Fibroblast of pulmonary artery (primary cell): ENCODE results near the gene GPR137B.

ENCODE experiments used
- DNase-seq: peaks from one replicate; pipeline ENCODE4 v3.0.0-alpha.2; 2010; ENCODE audit warnings: low read depth
- H3K4me3 ChIP-seq: replicated peaks from 2 replicates; pipeline ENCODE4 v1.5.1; 2011; ENCODE audit warnings: low read depth, mild to moderate bottlenecking, control low read depth, low read length, moderate library complexity
- CTCF ChIP-seq: IDR thresholded peaks from 2 replicates; pipeline ENCODE4 v1.5.1; 2011; ENCODE audit warnings: mild to moderate bottlenecking, control low read depth, low read length, inconsistent platforms; ENCODE audit errors: missing control alignments

Gene GPR137B

GRCh38 chr1:236117710-236118109 is 24.6 kb upstream of the GPR137B start:
- H3K4me3 ChIP-seq: no peak overlapping the region
- TF ChIP-seq CTCF: no peak
- DNase-seq: no peak

GRCh38 chr1:236119943-236120484 is 22.3 kb upstream of the GPR137B start:
- DNase-seq: no peak

GRCh38 chr1:236120721-236121153 is 21.6 kb upstream of the GPR137B start:
- no peak for DNase-seq
- TF ChIP-seq CTCF: no peak
- no peak overlapping the region for H3K4me3 ChIP-seq

More at GRCh38 chr1:236119943-236120484, 22.3 kb upstream of the GPR137B start:
- TF ChIP-seq CTCF: no peak
- no peak overlapping the region for H3K4me3 ChIP-seq

- TF ChIP-seq CTCF: no peak
- no peak for DNase-seq
These were observed 20.2 kb upstream of the GPR137B start for GRCh38 chr1:236122176-236122575.

GRCh38 chr1:236123563-236123962 is 18.8 kb upstream of the GPR137B start:
- no peak for TF ChIP-seq CTCF
- no peak for DNase-seq
- H3K4me3 ChIP-seq: no peak overlapping the region

More at GRCh38 chr1:236122176-236122575, 20.2 kb upstream of the GPR137B start:
- no peak overlapping the region for H3K4me3 ChIP-seq

GRCh38 chr1:236124965-236125364 is 17.4 kb upstream of the GPR137B start:
- H3K4me3 ChIP-seq: no peak overlapping the region
- no peak for DNase-seq
- TF ChIP-seq CTCF: no peak

GRCh38 chr1:236127045-236127444 is 15.3 kb upstream of the GPR137B start:
- no peak for TF ChIP-seq CTCF
- DNase-seq: no peak
- H3K4me3 ChIP-seq: no peak overlapping the region
